GM12878 (cell line): ENCODE data around the gene TPRA1. TPM values are rescaled to one million over a fixed set of nuclear protein-coding genes. Genes with fewer than 3 reads are reported as not detected.

ENCODE experiments used
- ATAC-seq: fragments of 200-7000 bp; cut with Tn5 transposase; 3 replicates; pipeline ENCODE4 v1.9.1; 2020; ENCODE audit warnings: mild to moderate bottlenecking, moderate library complexity
- BruUV-seq: library from RNA; stranded (reverse); fragments of 400-500 nt; replicated peaks from 2 replicates; lab custom pipeline; 2021; lab: Mats Ljungman, UMichigan
- CTCF ChIA-PET: fragments of 300-600 bp; sonication (Branson Sonifier 250); formaldehyde crosslinking; extraction: SDS; loops from one replicate; lab custom pipeline; 2021; ENCODE audit warnings: inconsistent platforms; lab: Yijun Ruan, JAX
- POLR2A ChIA-PET: fragments of 350-600 bp; formaldehyde crosslinking; extraction: SDS; loops from one replicate; lab custom pipeline; 2021; ENCODE audit warnings: inconsistent platforms; lab: Charles Lee
- RAD21 ChIA-PET: fragments of 300-600 bp; sonication (Branson Sonifier 250); formaldehyde crosslinking; loops from one replicate; lab custom pipeline; 2023; ENCODE audit warnings: antibody characterized with exemption; ENCODE audit not compliant: unreplicated experiment; lab: Charles Lee
- SMC1A ChIA-PET: fragments of 300-600 bp; sonication (Branson Sonifier 250); formaldehyde crosslinking; loops from one replicate; lab custom pipeline; 2023; ENCODE audit not compliant: unreplicated experiment, uncharacterized antibody; lab: Charles Lee
- DNase-seq: peaks from one replicate; pipeline ENCODE4 v3.0.0-alpha.2; 2011; ENCODE audit warnings: low read depth, low spot score
- FAIRE-seq: peaks from 3 replicates; lab custom pipeline; 2011; peaks lifted over from hg19 to GRCh38; lab: Jason Lieb, UNC
- H2AFZ ChIP-seq: 2 replicates; pipeline ENCODE4 v1.6.0; 2011; ENCODE audit warnings: low read depth, low read length, control low read depth; ENCODE audit not compliant: control insufficient read depth
- H3K27ac ChIP-seq: 2 replicates; pipeline ENCODE4 v1.5.1; 2011; ENCODE audit warnings: control low read depth; ENCODE audit not compliant: control insufficient read depth, insufficient read depth
- H3K27me3 ChIP-seq, 2 experiments: replicated peaks in 1 of 2; 2 replicates each; pipeline versions ENCODE4 v1.6.0 to v1.6.1; 2011; ENCODE audit warnings: low read length in 1 of 2; ENCODE audit not compliant: control insufficient read depth in 2 of 2, insufficient read depth in 2 of 2
- H3K36me3 ChIP-seq, 2 experiments: 2 replicates each; pipeline ENCODE4 v1.5.1; 2011; ENCODE audit warnings: low read length in 1 of 2; ENCODE audit not compliant: control insufficient read depth in 2 of 2, insufficient read depth in 2 of 2
- H3K4me1 ChIP-seq: 2 replicates; pipeline ENCODE4 v1.6.1; 2011; ENCODE audit warnings: mild to moderate bottlenecking, low read length, moderate library complexity, mixed read lengths; ENCODE audit not compliant: control insufficient read depth, insufficient read depth
- H3K4me2 ChIP-seq: 2 replicates; pipeline ENCODE4 v1.6.0; 2011; ENCODE audit warnings: control low read depth; ENCODE audit not compliant: control insufficient read depth, insufficient read depth
- H3K4me3 ChIP-seq: fragments of 200-600 bp; sonication (generic); 2 replicates; pipeline ENCODE4 v1.5.1; 2016
- H3K79me2 ChIP-seq: 2 replicates; pipeline ENCODE4 v1.6.0; 2011; ENCODE audit warnings: low read length; ENCODE audit not compliant: control insufficient read depth, insufficient read depth
- H3K9ac ChIP-seq: 2 replicates; pipeline ENCODE4 v1.8.0; 2011; ENCODE audit warnings: low read length, control low read depth, mixed read lengths; ENCODE audit not compliant: control insufficient read depth, insufficient read depth
- H3K9me3 ChIP-seq: replicated peaks from 3 replicates; pipeline ENCODE4 v1.5.1; 2011; ENCODE audit warnings: mild to moderate bottlenecking, low read length; ENCODE audit not compliant: control insufficient read depth, insufficient read depth
- H4K20me1 ChIP-seq: 2 replicates; pipeline ENCODE4 v1.6.0; 2011; ENCODE audit not compliant: control insufficient read depth, insufficient read depth
- BRCA1 ChIP-seq: IDR thresholded peaks from 2 replicates; pipeline ENCODE4 v1.6.1; 2011; ENCODE audit warnings: low read depth, low read length, improper control_type of control experiment
- GABPA ChIP-seq: IDR thresholded peaks from 2 replicates; pipeline ENCODE4 v1.6.1; 2014; ENCODE audit warnings: antibody characterized with exemption, low read depth, mild to moderate bottlenecking, inconsistent platforms
- RELA ChIP-seq: fragments of 450-650 bp; IDR thresholded peaks from 2 replicates; pipeline ENCODE4 v1.8.0; 2014; ENCODE audit warnings: borderline replicate concordance; ENCODE audit not compliant: partially characterized antibody
- RFX5 ChIP-seq: IDR thresholded peaks from 2 replicates; pipeline ENCODE4 v1.6.1; 2011; ENCODE audit warnings: low read depth, low read length, improper control_type of control experiment
- SPI1 ChIP-seq: IDR thresholded peaks from 2 replicates; pipeline ENCODE4 v1.6.1; 2011; ENCODE audit warnings: low read depth, mild to moderate bottlenecking, low read length, moderate library complexity, borderline replicate concordance; ENCODE audit not compliant: insufficient read depth
- SREBF1 ChIP-seq: IDR thresholded peaks from 2 replicates; pipeline ENCODE4 v1.6.1; 2012; ENCODE audit warnings: mild to moderate bottlenecking, low read length
- ZBTB11 ChIP-seq: fragments of 450-650 bp; formaldehyde crosslinking; IDR thresholded peaks from 2 replicates; pipeline ENCODE4 v1.5.0; 2022; ENCODE audit warnings: mild to moderate bottlenecking, missing genetic modification characterization
- ZBTB40 ChIP-seq: fragments of 450-650 bp; IDR thresholded peaks from 2 replicates; pipeline ENCODE4 v1.6.1; 2016; ENCODE audit warnings: mild to moderate bottlenecking, moderate library complexity, borderline replicate concordance
- WGBS: methylation state at CpG from one replicate; pipeline ENCODE4 v1.1.6; 2016; ENCODE audit warnings: low lambda C conversion rate; ENCODE audit not compliant: insufficient replicate concordance, insufficient coverage; ENCODE audit errors: missing lambda C conversion rate; 5-methylcytosine and 5-hydroxymethylcytosine counted together
- in situ Hi-C: fragments of 300-500 bp; cut with MboI; formaldehyde crosslinking; loops from 9 replicates; pipeline ENCODE4 v1.14.3; 2018; ENCODE audit warnings: mixed read lengths
- intact Hi-C: fragments of 100-400 bp; cut with micrococcal nuclease; formaldehyde crosslinking; loops from one replicate; pipeline ENCODE4 v1.14.2; 2022; ENCODE audit not compliant: unreplicated experiment
- polyA plus RNA-seq, 11 experiments: library from polyadenylated mRNA; depleted of rRNA in 4 of 11; unstranded in 6 of 11; stranded (reverse) in 5 of 11; fragments of >200 nt; fragmentation: Nextera tagmentation in 4 of 11; fragmentation: Illumina TruSeq in 1 of 11; extraction: Ambion mirVana in 4 of 11; extraction: Trizol in 1 of 11; gene quantifications; 1 replicate in 1 of 11; 2 replicates in 10 of 11; pipeline versions ENCODE4 v1.2.1 to v1.2.3, GENCODE V29; 2011 to 2016; ENCODE audit warnings: inconsistent platforms in 2 of 11, missing spikeins in 2 of 11, low read depth in 1 of 11
- total RNA-seq, 4 experiments: library from RNA; depleted of rRNA in 3 of 4; stranded (reverse); fragments of >200 nt in 3 of 4; fragmentation: Illumina TruSeq in 1 of 4; extraction: Trizol in 1 of 4; gene quantifications; 2 replicates each; pipeline versions ENCODE4 v1.2.1 to v1.2.3, GENCODE V29; 2013 to 2021

The TPRA1 gene
- total and polyA plus RNA-seq, 10 of the 15 experiments (the other 5 are each of a cell fraction or from before 2014, with no cell fraction given): 1.8 to 39.6 (median 26.6) TPM

- SMC1A ChIA-PET: interaction anchor here (0.9 kb wide), 1 partner anchor 9 kb away, joined by 3 read pairs; no protein-coding TSS in a partner anchor
- no peak for DNase-seq
- H3K9me3 ChIP-seq: no peaks in the 10 kb centered on the region
- H4K20me1 ChIP-seq: no peaks in the 10 kb centered on the region
- H3K27me3 ChIP-seq: no peaks in the 10 kb centered on the region
- no peak overlapping the region for H2AFZ ChIP-seq
- H3K4me3 ChIP-seq: no peak overlapping the region
- in situ Hi-C loops: no loop called here
- H3K36me3 ChIP-seq: no peaks in the 10 kb centered on the region
- no peaks in the 10 kb centered on the region for H3K4me1 ChIP-seq
- CTCF ChIA-PET: interaction anchor here (1.1 to 2.4 kb wide), 3 partner anchors 9 to 19 kb away, joined by 3 to 9 read pairs (median 5); no protein-coding TSS in a partner anchor
- no peak overlapping the region for H3K9ac ChIP-seq
- RAD21 ChIA-PET: interaction anchor here (0.6 to 1.3 kb wide), 2 partner anchors 9 to 274 kb away, joined by 3 to 4 read pairs; no protein-coding TSS in a partner anchor
- no peak overlapping the region for H3K27ac ChIP-seq
- no peak for FAIRE-seq
- POLR2A ChIA-PET: no interaction called here
- no peak overlapping the region for H3K4me2 ChIP-seq
- intact Hi-C loops: no loop called here
- ATAC-seq: no peak
- no peaks in the 10 kb centered on the region for H3K79me2 ChIP-seq
- WGBS: 52% methylated on average over 7 of the region's 7 CpGs
- no TSS peak for BruUV-seq
- TF ChIP-seq RFX5: no peak
- no peak for TF ChIP-seq RELA
- TF ChIP-seq SREBF1: no peak
- TF ChIP-seq BRCA1: no peak
- TF ChIP-seq, all 136 proteins: peak for 0
Observed at GRCh38 chr3:127565711-127566110, 24.8 kb downstream of the TPRA1 start.

GRCh38 chr3:127560051-127560787, 30.3 kb downstream of the TPRA1 start:
- no peaks in the 10 kb centered on the region; the same call in 2 of the 3 replicates for H3K9me3 ChIP-seq
- no peaks in the 10 kb centered on the region for H3K36me3 ChIP-seq
- in situ Hi-C loops (no loop called here), intact Hi-C loops (no loop called here)
- 44% methylated on average over 3 of the region's 3 CpGs for WGBS
- H3K4me1 ChIP-seq: no peaks in the 10 kb centered on the region
- no peaks in the 10 kb centered on the region for H3K27me3 ChIP-seq
- ChIA-PET RAD21 (no interaction called here), SMC1A (no interaction called here), POLR2A (no interaction called here), CTCF (no interaction called here)
- no peak overlapping the region for H3K4me2 ChIP-seq
- H3K27ac ChIP-seq: no peak overlapping the region
- H3K4me3 ChIP-seq: no peak overlapping the region
- no peaks in the 10 kb centered on the region for H4K20me1 ChIP-seq
- ATAC-seq (no peak), FAIRE-seq (no peak), DNase-seq (no peak)
- H2AFZ ChIP-seq: no peak overlapping the region
- no peaks in the 10 kb centered on the region for H3K79me2 ChIP-seq
- BruUV-seq: no TSS peak
- H3K9ac ChIP-seq: no peak overlapping the region
- peak; percentile 6; the same call in 1 of the 2 replicates for TF ChIP-seq SPI1
- TF ChIP-seq GABPA: peak; percentile 75
- 0 out of 2 replicates have a peak, but pooled peaks have one; percentile 23 for TF ChIP-seq ZBTB11 (CRISPR knock-in tag)
- TF ChIP-seq ZBTB40: peak; percentile 68
